H1 (cell line): ENCODE measurements around the gene ARR3. TPM values are rescaled to one million over a fixed set of nuclear protein-coding genes. Genes with fewer than 3 reads are reported as not detected.

Experiments
- EP300 ChIP-seq, 2 experiments: IDR thresholded peaks; 1 replicate in 1 of 2; 2 replicates in 1 of 2; pipeline ENCODE4 v1.6.1; 2011 to 2012; ENCODE audit warnings: low read depth in 2 of 2, low read length in 2 of 2, mild to moderate bottlenecking in 2 of 2, borderline replicate concordance in 1 of 2, inconsistent platforms in 1 of 2, moderate library complexity in 1 of 2
- GTF2F1 ChIP-seq: IDR thresholded peaks from 2 replicates; pipeline ENCODE4 v1.6.1; 2012; ENCODE audit warnings: low read depth, low read length, improper control_type of control experiment, borderline replicate concordance
- TAF7 ChIP-seq: optimal IDR thresholded peaks from 2 replicates; pipeline ENCODE3; 2011; ENCODE audit warnings: low read depth, mild to moderate bottlenecking, inconsistent platforms, low read length, moderate library complexity, borderline replicate concordance
- ZNF274 ChIP-seq: IDR thresholded peaks from 2 replicates; pipeline ENCODE4 v1.7.0; 2012; ENCODE audit warnings: low read length, borderline replicate concordance; ENCODE audit errors: extremely low read depth
- polyA plus RNA-seq, 7 experiments: library from polyadenylated mRNA; depleted of rRNA in 3 of 7; stranded (reverse) in 5 of 7; unstranded in 2 of 7; fragments of >200 nt in 5 of 7; fragments of 200-250 nt in 2 of 7; gene quantifications; 1 replicate in 5 of 7; 2 replicates in 1 of 7; 4 replicates in 1 of 7; pipeline versions ENCODE4 v1.2.1 to v1.2.3, GENCODE V29; 2011 to 2013; ENCODE audit warnings: missing spikeins in 2 of 7, mixed read lengths in 2 of 7
- total RNA-seq: library from RNA; stranded (reverse); fragmentation: NEBNext Ultra II Directional; extraction: Animal tissue kit (Norgen Biotek cat#: 25700); gene quantifications from 2 replicates; pipeline ENCODE4 v1.2.1, GENCODE V29; 2021
- TF ChIP-seq, protein P1 (sequence below): fragments of 300-600 bp; sonication (generic); IDR thresholded peaks from 2 replicates; pipeline ENCODE4 v1.7.1; 2012; ENCODE audit warnings: low read length, moderate library complexity, mild to moderate bottlenecking, inconsistent platforms; ENCODE audit not compliant: insufficient replicate concordance

The ARR3 gene
- total and polyA plus RNA-seq, 2 of the 8 experiments (the other 6 are each of a cell fraction or from before 2014, with no cell fraction given), result not detected

DNA sequence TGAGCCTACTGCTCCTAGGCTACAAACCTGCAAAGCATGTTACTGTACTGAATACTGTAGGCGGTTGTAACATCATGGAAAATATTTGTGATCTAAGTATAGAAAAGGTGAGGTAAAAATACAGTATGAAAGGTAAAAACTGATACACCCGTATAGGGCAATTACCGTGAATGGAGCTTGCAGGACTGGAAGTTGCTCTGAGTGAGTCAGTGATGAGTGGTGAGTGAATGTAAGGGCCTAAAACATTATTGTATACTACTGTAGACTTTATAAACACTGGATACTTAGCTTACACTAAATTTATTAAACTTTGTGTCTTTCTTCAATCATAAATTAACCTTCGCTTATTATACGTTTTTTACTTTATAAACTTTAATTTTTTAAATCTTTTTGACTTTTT, 25.5 kb downstream of the ARR3 start (continued):
- TF ChIP-seq, protein P1, sequence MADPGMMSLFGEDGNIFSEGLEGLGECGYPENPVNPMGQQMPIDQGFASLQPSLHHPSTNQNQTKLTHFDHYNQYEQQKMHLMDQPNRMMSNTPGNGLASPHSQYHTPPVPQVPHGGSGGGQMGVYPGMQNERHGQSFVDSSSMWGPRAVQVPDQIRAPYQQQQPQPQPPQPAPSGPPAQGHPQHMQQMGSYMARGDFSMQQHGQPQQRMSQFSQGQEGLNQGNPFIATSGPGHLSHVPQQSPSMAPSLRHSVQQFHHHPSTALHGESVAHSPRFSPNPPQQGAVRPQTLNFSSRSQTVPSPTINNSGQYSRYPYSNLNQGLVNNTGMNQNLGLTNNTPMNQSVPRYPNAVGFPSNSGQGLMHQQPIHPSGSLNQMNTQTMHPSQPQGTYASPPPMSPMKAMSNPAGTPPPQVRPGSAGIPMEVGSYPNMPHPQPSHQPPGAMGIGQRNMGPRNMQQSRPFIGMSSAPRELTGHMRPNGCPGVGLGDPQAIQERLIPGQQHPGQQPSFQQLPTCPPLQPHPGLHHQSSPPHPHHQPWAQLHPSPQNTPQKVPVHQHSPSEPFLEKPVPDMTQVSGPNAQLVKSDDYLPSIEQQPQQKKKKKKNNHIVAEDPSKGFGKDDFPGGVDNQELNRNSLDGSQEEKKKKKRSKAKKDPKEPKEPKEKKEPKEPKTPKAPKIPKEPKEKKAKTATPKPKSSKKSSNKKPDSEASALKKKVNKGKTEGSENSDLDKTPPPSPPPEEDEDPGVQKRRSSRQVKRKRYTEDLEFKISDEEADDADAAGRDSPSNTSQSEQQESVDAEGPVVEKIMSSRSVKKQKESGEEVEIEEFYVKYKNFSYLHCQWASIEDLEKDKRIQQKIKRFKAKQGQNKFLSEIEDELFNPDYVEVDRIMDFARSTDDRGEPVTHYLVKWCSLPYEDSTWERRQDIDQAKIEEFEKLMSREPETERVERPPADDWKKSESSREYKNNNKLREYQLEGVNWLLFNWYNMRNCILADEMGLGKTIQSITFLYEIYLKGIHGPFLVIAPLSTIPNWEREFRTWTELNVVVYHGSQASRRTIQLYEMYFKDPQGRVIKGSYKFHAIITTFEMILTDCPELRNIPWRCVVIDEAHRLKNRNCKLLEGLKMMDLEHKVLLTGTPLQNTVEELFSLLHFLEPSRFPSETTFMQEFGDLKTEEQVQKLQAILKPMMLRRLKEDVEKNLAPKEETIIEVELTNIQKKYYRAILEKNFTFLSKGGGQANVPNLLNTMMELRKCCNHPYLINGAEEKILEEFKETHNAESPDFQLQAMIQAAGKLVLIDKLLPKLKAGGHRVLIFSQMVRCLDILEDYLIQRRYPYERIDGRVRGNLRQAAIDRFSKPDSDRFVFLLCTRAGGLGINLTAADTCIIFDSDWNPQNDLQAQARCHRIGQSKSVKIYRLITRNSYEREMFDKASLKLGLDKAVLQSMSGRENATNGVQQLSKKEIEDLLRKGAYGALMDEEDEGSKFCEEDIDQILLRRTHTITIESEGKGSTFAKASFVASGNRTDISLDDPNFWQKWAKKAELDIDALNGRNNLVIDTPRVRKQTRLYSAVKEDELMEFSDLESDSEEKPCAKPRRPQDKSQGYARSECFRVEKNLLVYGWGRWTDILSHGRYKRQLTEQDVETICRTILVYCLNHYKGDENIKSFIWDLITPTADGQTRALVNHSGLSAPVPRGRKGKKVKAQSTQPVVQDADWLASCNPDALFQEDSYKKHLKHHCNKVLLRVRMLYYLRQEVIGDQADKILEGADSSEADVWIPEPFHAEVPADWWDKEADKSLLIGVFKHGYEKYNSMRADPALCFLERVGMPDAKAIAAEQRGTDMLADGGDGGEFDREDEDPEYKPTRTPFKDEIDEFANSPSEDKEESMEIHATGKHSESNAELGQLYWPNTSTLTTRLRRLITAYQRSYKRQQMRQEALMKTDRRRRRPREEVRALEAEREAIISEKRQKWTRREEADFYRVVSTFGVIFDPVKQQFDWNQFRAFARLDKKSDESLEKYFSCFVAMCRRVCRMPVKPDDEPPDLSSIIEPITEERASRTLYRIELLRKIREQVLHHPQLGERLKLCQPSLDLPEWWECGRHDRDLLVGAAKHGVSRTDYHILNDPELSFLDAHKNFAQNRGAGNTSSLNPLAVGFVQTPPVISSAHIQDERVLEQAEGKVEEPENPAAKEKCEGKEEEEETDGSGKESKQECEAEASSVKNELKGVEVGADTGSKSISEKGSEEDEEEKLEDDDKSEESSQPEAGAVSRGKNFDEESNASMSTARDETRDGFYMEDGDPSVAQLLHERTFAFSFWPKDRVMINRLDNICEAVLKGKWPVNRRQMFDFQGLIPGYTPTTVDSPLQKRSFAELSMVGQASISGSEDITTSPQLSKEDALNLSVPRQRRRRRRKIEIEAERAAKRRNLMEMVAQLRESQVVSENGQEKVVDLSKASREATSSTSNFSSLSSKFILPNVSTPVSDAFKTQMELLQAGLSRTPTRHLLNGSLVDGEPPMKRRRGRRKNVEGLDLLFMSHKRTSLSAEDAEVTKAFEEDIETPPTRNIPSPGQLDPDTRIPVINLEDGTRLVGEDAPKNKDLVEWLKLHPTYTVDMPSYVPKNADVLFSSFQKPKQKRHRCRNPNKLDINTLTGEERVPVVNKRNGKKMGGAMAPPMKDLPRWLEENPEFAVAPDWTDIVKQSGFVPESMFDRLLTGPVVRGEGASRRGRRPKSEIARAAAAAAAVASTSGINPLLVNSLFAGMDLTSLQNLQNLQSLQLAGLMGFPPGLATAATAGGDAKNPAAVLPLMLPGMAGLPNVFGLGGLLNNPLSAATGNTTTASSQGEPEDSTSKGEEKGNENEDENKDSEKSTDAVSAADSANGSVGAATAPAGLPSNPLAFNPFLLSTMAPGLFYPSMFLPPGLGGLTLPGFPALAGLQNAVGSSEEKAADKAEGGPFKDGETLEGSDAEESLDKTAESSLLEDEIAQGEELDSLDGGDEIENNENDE, result no peak
- no peak for TF ChIP-seq TAF7
- no peak for TF ChIP-seq ZNF274
- TF ChIP-seq EP300 (IDR thresholded peaks at IDR 0.05; ENCODE audit: borderline replicate concordance in 1 of 2, low read depth in 2 of 2, low read length in 2 of 2), result no peak
- no peak for TF ChIP-seq GTF2F1
